Midbrain (tissue), 1 donor: Measurements from ENCODE around the gene GRIN2A.
A peak's percentile ranks its signal among the peaks of the same experiment; 100 is the strongest.

Source experiments
- DNase-seq: peaks from one replicate; lab custom pipeline; 2025; lab: John Stamatoyannopoulos, UW

GRIN2A gene

DNA sequence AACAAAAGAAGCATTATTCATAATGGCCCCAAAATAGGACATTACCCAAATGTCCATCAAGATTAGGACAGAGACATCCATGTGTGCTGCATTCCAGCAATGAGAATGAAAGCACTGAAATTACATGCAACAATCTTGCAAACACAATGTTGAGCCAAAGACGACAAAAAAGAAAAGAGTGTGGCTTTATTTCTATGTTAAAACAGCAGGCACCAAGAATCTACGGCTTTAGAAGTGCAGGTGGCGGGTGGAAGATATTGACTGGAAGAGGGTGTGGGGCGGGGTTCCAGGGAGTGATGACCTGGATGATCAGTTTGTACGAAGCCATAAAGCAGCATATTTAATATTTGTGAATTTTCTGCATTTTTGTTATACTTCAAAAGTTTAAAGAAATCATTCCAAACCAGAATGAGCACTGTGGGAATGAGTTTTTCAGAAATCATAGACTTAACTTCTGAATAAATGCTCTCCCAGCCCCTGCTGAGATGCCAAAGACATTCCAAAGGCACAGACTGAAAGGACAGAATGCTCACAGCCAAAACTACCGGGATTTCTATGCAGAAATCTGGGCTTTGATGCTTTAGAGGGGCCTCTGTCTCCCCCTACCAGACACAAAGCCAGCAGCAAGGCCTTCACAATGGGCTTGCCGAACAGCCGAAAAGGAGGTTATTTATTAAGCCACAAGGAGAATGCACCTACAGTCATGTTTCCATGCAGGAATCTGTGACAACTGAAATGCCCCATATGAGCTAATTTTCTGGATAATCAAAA lies 361.6 kb downstream of the GRIN2A start:
- peak; percentile 32 for DNase-seq

DNA sequence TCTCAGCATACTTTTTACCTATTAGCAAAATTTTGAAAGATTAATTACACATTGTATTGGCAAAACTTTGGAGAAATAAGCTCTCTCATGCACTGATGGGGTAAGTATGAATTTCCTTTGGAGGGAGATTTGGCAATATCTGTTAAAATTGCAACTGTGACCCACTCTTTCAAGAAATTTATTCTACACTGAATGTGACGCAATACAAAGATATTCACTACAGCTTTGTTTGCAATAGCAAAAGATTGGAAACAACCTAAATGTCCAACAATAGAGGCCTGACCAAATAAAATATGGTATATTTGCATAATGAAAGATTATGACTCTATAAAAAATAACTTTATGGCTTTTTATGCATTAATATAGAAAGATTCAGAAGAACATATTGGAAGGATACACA lies 363.5 kb downstream of the GRIN2A start:
- no peak for DNase-seq

DNA sequence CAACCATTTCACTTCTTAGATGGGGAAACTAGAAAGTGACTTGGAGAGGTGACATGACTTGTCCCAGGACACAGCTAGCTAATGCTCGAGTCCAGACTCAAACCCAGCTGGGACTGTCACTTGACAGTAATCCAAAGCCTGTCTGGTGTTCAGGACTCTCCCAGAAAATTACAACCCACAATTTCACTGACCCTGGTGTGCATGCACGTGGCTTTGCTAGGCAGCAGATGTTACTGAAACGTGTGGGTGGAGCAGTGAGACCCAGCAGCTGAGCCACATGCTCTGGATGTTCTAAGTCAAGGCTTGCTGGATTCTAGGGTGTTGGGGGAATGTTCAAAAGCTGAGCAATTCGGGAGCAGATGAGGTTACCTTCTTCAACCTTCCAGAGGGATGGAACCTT lies 364.6 kb downstream of the GRIN2A start:
- no peak for DNase-seq

DNA sequence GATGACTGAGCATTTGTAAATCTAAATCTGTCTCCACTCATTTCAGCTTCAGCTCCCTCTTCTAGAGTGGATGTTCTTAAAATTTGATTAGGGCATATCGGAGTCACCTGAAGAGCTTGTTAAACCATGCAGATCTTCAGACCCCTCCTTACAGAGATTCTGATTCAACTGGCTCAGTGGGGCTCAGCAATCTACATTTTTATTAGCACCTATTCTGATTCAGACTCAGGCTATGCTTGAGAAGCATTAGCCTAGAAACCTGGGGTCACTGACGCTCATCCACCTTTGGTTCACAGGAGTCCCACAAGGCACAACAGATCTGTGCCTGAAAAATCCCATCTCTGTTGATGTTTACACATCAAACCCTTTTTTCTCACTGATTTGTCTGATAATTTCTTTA lies 365.6 kb downstream of the GRIN2A start:
- no peak for DNase-seq

DNA sequence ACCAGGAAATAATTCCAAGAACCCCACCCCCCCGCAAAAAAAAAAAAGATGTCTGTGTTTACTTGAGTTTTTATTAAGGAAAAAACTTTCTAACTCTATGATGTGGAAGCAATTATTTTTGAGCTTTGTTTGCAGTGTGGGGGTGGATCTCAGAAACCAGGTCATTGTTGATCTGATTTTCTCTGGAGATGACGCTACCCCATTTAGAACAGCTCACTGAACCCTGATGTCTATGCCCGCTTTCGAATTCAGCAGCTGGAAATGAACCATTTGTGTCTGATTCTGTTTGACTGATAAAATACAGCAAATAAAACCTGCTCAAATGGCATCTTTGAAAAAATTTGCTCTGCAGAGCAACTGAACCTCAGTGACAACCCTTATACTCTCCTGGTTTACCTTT lies 368.6 kb downstream of the GRIN2A start:
- DNase-seq = no peak

DNA sequence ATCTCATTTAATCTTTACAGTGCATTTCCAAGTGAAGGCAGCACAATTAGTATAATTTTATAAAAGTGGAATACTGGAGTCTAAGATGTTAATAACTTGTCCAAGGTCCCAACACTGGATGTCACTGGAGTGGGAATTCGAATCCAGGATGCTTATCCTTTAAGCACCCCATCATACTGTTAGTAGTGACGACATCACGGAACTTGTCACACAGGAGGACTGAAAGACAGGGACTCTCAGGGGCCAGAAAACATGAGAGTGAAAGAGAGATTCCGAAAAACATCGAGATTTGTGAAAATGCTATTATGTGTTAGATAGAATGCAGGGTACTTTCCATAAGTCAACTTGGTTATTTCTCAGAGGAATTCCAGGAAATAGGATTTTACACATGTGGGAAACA lies 374.0 kb downstream of the GRIN2A start:
- DNase-seq = no peak

DNA sequence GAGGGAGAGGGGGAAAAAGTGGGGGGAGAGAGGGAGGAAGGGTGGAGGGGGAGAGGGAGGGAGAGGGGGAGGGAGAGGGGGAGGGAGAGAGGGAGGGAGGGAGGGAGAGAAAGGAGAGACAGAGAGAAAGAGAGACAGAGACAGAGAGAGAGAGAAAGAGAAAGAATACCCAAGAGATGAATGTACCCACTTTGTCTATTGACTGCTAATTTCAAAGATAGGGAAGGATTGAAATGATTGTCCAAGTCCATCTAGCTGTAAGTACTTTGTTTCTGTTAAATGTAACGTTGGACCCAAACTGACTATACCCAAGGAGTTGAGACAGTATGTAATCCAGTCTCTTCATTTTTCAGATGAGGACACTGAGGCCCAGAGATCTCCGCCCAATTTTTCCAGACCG lies 374.9 kb downstream of the GRIN2A start:
- no peak for DNase-seq

DNA sequence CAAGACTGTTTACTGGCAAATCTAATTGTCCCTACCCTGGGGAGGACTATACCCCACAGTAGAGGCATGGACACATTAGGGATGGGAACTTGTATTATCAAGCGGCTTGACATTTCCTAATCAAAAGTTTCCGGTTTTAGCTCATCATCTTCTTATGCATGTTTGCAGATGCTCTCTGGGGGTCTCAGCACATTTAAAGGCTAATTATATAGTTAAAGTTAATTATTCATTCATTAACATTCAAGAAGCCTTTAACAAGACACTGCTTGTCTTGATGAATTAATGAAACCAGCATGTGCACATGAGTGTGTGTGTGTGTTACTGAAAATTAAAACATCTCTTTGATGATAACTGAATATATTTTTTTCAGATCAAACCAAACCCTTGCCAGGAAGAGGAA lies 377.1 kb downstream of the GRIN2A start:
- DNase-seq = no peak

DNA sequence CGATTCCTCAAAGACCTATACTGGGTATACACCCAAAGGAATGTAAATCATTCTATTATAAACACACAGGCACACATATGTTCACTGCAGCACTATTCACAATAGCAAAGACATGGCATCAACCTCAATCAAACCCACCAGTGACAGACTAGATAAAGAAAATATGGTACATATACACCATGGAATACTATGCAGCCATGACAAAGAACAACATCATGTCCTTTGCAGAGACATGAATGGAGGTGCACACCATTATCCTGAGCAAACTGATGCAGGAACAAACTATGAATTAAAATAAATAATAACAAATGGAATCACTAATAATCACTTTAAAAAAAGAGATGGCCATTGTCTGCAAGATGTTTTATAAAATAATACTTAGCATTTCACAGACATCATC lies 380.1 kb downstream of the GRIN2A start:
- no peak for DNase-seq

DNA sequence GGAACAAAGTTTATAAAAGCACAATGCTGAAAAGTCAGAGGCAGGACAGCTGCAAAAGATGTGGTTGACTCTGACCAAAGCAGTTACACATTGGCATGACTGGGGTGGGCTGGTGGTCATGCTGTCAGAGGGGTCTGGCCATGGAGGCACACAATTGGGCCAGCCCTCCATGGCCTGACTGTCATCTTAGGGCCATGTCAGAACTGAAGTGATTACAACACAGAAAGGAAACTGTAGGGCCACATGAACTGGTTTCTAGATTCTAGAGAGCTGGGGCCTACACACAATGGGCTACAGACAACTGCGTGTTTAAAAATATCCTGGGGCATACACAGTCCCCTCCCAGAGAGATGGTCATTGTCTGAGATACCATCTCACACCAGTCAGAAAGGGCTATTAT lies 380.6 kb downstream of the GRIN2A start:
- DNase-seq = no peak

DNA sequence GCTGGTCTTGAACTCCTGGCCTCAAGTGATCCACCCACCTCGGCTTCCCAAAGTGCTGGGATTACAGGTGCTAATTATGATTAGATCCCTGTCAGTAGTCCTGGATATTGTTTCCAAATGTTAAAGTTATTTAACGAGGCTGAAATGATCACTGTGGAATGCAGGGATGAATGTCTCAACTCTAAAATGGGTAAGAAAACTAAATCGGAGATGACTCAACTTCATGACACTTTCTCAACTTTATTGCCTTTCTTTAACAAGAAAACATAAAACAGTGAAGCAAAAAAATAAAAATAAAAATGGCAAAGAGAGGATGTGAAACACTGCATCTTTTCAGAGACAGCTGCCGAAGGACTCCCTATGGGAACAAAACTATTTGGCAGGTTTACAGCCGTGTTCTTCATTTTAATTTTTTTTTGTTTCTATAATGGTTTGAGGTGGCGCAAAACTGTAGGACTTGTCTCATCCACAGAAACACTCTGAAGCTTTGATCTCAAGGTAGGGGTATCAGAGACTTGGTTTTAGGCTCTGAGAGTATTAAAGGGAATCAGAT lies 382.0 kb downstream of the GRIN2A start:
- no peak for DNase-seq

DNA sequence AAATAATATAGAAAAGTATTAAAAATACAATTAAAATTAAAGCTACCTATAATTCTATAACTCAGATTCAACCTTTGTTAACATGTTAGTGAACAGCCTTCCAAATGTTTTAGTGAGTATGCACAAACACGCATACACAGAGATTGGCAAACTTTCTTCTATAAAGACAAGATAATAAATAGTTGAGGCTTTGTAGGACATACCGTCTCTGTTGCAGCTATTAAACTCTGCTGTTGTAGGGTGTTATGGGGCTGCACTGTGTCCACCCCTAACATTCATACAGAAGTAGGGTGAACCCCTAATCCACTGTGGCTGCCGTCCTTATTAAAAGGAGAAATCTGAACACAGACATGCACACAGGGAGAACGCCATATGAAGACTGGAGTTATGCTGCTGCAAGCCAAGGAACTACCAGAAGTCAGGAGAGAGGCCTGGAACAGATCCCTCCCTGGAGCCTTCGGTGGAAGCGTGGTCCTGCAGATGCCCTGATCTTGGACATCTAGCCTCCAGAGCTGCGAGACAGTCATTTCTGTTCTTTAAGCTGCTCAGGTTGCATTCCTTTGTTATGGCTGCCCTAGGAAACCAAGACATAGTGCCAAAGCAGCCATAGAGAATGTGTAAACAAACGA lies 383.2 kb downstream of the GRIN2A start:
- no peak for DNase-seq

DNA sequence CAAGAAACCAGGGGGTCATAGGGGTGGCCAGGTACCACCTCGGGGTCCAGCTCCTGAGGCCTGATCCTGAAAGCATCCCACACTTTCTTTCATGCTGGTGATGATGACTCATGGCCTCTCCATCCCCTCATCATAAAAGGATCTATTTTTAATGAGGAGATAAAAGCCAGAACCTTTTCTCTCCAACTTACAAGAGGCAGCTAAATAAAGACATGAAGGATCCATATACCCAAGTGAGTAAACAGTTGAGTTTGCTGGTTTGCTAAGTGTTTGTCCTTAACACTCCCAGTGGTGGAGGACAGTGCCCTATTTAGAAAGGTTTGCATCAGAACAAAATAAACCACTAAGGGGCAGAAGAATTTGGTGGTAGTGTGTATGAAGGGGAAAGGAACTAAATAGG lies 383.8 kb downstream of the GRIN2A start:
- DNase-seq = no peak

DNA sequence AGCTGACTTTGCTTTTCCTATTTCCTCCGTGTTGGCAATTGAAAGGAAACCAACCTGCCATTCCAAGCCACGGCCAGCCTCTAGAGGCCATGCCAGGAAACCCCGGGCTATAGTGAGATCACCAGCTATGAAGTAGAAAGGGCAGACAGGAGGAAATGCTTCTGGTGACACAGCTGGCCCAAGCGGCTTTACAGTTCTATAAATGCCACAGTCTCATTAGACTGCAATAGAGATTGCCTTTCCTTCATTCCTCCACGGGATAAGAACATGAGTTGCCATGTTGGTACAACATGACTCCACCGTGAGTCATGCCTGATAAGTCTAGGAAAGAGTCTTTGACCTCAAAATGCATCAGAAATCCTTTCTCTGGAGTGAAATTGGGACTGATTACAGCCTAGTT lies 384.9 kb downstream of the GRIN2A start:
- no peak for DNase-seq

DNA sequence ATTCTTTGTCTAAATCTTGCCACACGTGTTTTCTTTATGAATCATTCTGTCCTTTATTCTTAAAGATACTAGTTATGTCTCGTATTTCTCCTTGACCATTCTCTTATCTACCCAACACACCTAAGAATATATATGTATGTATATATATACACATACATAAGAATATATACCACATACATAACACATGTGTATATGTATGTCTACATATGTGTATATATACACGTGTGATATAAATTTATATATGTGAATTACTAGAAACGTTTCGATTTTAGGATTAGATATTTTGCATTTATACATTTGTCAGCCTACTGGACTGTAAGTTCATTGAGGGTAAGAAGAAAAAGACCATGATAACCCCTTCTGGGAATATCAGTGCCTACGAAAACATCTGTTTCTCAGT lies 388.6 kb downstream of the GRIN2A start:
- DNase-seq = no peak

DNA sequence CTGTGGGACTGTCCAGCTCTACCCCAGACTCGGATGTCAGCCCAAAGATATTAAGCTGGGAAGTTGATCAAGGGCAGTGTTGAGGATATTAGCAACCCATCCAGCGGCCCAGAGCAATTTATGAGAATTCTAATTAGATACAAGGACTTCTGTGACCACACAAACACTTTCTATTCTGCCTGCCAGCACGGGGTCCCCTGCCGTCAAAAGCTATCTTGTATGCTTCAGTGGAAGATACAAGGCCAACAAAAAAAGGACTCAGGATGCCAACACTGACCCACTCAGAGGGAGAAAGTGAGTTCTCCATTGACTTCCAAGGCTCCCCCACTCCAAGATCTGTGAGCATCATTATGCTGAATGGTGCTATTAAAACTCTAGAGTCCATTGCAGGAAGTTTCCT lies 390.7 kb downstream of the GRIN2A start:
- DNase-seq = no peak

DNA sequence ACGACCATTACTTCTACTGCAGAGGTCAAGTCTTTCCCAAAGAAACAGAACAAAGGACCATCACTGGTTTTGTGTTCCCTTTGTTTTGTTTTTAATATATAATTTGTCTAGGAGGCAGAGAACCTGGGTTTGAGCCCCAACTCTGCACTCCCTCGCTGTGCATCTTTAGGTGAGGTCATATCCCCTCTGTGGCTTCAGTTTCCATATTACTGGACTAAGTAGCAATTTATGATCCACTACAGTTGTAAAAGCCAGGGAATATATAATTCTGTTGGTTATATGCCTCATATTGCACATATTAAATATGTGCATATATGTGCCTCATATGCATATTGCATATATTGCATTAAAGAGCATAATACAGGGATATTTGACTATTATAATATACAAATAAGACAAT lies 392.0 kb downstream of the GRIN2A start:
- no peak for DNase-seq

DNA sequence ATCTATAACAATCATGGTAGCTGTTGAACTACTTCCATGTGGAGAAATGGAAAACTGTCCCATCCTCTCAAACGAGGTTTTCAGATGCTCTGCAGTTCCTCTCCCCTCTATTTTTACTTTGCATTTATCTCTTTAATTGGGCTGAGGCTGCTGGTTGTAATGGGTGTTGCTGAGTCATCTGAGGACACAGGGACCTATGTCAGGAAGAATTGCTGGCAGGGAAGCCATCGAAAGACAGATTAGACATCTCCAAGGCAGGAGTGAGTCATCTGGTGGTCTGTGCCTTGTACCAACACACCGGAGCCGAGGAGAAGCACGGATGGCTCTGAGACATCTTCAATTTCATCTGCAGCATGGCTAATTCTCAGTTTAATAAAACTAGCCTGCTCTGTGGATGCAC lies 394.5 kb downstream of the GRIN2A start:
- no peak for DNase-seq

DNA sequence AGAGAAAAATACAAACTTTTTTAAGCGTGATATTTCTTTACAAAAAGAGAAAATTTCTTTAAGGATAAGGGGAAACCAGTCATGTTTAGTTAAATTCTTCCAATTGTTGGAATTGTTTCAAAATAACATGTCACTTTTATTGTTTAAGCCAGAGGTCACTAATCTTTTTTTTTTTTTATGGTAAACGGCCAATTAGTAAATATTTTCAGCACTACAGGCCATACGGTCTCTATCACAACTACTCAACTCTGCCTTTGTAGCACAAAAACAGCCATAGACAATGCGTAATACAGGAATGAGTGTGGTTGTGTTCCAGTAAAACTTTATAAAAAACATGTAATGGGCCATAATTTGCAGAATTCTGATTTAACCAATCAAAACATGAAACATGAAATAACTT lies 401.4 kb downstream of the GRIN2A start:
- DNase-seq = no peak

DNA sequence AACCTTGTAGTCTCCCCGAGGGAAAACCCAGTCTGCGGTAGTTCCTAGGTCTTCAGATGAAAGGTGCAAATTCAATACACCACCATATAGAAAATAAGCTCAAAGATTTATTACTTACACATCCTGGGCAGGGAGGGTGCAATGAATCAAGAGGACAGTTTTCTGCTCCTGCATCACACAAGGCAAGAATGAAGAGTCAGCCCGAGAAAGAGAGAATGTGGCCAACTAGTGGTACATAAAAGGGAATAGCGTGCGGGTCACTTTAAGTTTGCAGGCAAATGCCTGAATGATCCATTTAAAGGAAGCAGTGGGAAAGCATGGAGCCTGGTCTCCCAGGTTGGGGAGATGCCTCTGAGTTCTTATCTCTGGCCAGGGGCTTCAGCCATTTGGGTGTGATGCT lies 403.4 kb downstream of the GRIN2A start:
- no peak for DNase-seq

DNA sequence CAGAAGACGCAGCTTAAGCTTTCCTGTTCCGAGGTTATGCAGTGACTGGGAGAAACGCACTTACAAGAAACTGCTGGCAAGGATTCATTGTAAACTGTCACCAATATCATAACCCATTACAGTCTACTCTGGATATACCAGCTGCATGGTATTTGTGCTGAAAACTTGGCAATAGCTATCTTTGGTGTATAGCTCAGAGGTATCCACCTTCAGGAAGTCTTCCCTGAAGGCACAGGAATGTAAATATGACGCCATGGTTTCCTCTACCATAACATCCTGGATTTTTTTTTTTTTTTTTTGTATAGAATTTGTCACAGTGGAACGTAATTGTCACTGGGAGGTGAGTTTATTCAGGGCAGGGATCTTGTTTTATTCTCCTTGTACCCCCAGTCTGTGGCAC lies 406.2 kb downstream of the GRIN2A start:
- DNase-seq = no peak

DNA sequence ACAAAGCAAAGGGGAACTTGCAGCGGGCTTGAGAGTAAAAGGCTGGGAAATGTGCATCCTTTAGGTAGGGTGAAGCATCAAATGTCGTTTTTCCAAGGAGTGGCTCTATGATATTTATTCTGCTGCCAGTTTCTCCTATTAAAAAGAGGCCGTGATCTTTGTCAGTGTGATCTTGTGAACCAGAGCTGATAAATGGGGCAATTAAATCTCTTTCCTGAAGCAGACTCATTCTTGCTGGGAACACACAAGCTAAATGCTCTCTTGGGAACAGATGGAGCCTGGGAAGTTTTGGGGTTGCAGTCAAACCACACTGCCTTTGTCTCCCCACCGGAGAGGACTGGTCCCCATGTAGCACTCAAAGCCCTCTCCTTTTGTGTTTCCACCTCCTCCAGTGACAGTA lies 408.9 kb downstream of the GRIN2A start:
- no peak for DNase-seq

DNA sequence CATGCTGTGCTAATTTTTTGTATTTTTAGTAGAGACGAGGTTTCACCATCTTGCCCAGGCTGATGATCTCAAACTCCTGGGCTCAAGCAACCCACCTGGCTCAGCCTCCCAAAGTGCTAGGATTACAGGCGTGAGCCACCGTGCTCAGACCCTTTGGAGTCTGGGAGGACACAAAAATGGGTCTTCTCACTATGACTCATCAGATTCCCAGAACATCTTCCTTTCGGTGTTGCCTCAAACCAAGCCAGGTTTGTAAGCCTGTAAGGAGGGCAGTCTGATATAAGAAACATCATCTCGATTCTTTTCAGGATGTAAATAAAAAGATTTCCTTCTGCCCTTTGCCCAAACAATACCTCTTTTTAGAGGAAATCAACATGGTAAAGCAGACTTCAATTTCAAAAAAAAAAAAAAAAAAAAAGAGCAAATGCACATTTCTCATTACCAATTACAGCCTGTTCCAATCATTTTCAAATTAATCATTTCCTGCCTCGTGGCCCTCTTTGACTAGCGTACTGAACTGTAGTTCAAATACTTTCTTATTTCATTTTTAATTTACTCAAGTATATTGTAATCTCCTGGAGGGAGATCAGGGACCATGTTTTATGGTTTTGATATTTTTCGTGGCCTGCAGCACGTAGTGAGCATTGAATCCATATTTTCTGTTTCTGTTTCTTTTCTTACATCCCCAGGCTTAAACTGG lies 409.6 kb downstream of the GRIN2A start:
- DNase-seq = no peak
